BLaER1 (cell line): Measurements from ENCODE around the gene DCPS.
A peak's percentile ranks its signal among the peaks of the same experiment; 100 is the strongest.

Source experiments
- H3K27ac ChIP-seq: shearing (Covaris generic); formaldehyde crosslinking; 2 replicates; pipeline ENCODE4 v1.8.1; 2022
- H3K27me3 ChIP-seq: shearing (Covaris generic); formaldehyde crosslinking; 2 replicates; pipeline ENCODE4 v1.8.1; 2022
- H3K36me3 ChIP-seq: shearing (Covaris generic); formaldehyde crosslinking; 2 replicates; pipeline ENCODE4 v1.8.1; 2022
- H3K4me1 ChIP-seq: shearing (Covaris generic); formaldehyde crosslinking; 2 replicates; pipeline ENCODE4 v1.8.1; 2022
- H3K4me2 ChIP-seq: shearing (Covaris generic); formaldehyde crosslinking; 2 replicates; pipeline ENCODE4 v1.8.1; 2022
- H3K4me3 ChIP-seq: shearing (Covaris generic); formaldehyde crosslinking; 2 replicates; pipeline ENCODE4 v1.8.1; 2022
- H3K9ac ChIP-seq: shearing (Covaris generic); formaldehyde crosslinking; 2 replicates; pipeline ENCODE4 v1.8.1; 2022
- H3K9me3 ChIP-seq: shearing (Covaris generic); formaldehyde crosslinking; 2 replicates; pipeline ENCODE4 v1.8.1; 2022
- H4K20me1 ChIP-seq: shearing (Covaris generic); formaldehyde crosslinking; 2 replicates; pipeline ENCODE4 v1.8.1; 2022
- Cebpa-rat ChIP-seq: shearing (Covaris generic); IDR thresholded peaks from 2 replicates; pipeline ENCODE4 v1.8.1; 2022

The DCPS gene

GRCh38 chr11:126348806-126349582, 45.1 kb downstream of the DCPS start:
- Histone ChIP-seq H3K9ac (peak overlapping the region; percentile 58), H3K27me3 (no peaks in the 10 kb centered on the region), H3K36me3 (peaks cover 52% of the 10 kb centered on the region), H3K4me1 (peaks cover 87% of the 10 kb centered on the region), H3K4me2 (peak overlapping the region; percentile 81), H3K27ac (peak overlapping the region; percentile 67; the same call in 1 of the 2 replicates), H3K9me3 (no peaks in the 10 kb centered on the region), H3K4me3 (no peak overlapping the region), H4K20me1 (peaks cover 41% of the 10 kb centered on the region)
- TF ChIP-seq Cebpa-rat: no peak

- no peak for TF ChIP-seq Cebpa-rat
- Histone ChIP-seq H3K4me1 (peaks cover 83% of the 10 kb centered on the region), H4K20me1 (peaks cover 41% of the 10 kb centered on the region), H3K4me2 (peak overlapping the region; percentile 93), H3K36me3 (peaks cover 34% of the 10 kb centered on the region), H3K27me3 (no peaks in the 10 kb centered on the region), H3K27ac (peak overlapping the region; percentile 45; the same call in 1 of the 2 replicates), H3K9ac (no peak overlapping the region), H3K4me3 (no peak overlapping the region), H3K9me3 (no peaks in the 10 kb centered on the region)
Measured at GRCh38 chr11:126350836-126351235, 47.0 kb downstream of the DCPS start.

GRCh38 chr11:126352163-126352562, 48.3 kb downstream of the DCPS start:
- H3K4me3 ChIP-seq: no peak overlapping the region
- H3K27ac ChIP-seq: peak overlapping the region; percentile 45
- peaks cover 82% of the 10 kb centered on the region for H3K4me1 ChIP-seq
- H3K9ac ChIP-seq: no peak overlapping the region
- no peaks in the 10 kb centered on the region for H3K9me3 ChIP-seq
- H3K27me3 ChIP-seq: no peaks in the 10 kb centered on the region
- H4K20me1 ChIP-seq: peaks cover 30% of the 10 kb centered on the region; the same call in 1 of the 2 replicates
- no peak for TF ChIP-seq Cebpa-rat
- H3K36me3 ChIP-seq: peaks cover 34% of the 10 kb centered on the region
- H3K4me2 ChIP-seq: peak overlapping the region; percentile 93

- H4K20me1 ChIP-seq: peaks cover 20% of the 10 kb centered on the region; the same call in 1 of the 2 replicates
- peak overlapping the region; percentile 93 for H3K4me2 ChIP-seq
- peak overlapping the region; percentile 47 for H3K27ac ChIP-seq
- no peaks in the 10 kb centered on the region for H3K9me3 ChIP-seq
- peaks cover 82% of the 10 kb centered on the region for H3K4me1 ChIP-seq
- TF ChIP-seq Cebpa-rat: no peak
- peak overlapping the region; percentile 44; the same call in 1 of the 2 replicates for H3K9ac ChIP-seq
- no peak overlapping the region for H3K4me3 ChIP-seq
- no peaks in the 10 kb centered on the region for H3K27me3 ChIP-seq
- H3K36me3 ChIP-seq: peaks cover 27% of the 10 kb centered on the region
Measured at GRCh38 chr11:126352934-126353801, 49.3 kb downstream of the DCPS start.

- Histone ChIP-seq H3K4me1 (peaks cover 76% of the 10 kb centered on the region), H4K20me1 (peaks cover 12% of the 10 kb centered on the region; the same call in 1 of the 2 replicates), H3K27ac (peak overlapping the region; percentile 94), H3K9me3 (no peaks in the 10 kb centered on the region), H3K9ac (peak overlapping the region; percentile 92), H3K36me3 (peaks cover 22% of the 10 kb centered on the region), H3K4me2 (peak overlapping the region; percentile 93), H3K4me3 (peak overlapping the region; percentile 85), H3K27me3 (no peaks in the 10 kb centered on the region)
- TF ChIP-seq Cebpa-rat: no peak
Measured at GRCh38 chr11:126354631-126355323, 50.9 kb downstream of the DCPS start.

GRCh38 chr11:126355324-126355925, 51.6 kb downstream of the DCPS start, which contains the start of gene ST3GAL4:
TSS of gene ST3GAL4 (plus strand) at chr11:126355686. CDS start at chr11:126406156, 50,470 bp downstream.
- TF ChIP-seq Cebpa-rat: no peak
- Histone ChIP-seq H3K9ac (peak within 1 kb of the TSS; percentile 92), H3K27me3 (no peaks in the 10 kb centered on the region), H3K4me1 (peaks cover 79% of the 10 kb centered on the region), H3K9me3 (no peaks in the 10 kb centered on the region), H3K4me2 (peak within 1 kb of the TSS; percentile 97), H3K4me3 (peak within 1 kb of the TSS; percentile 85), H3K36me3 (peaks cover 20% of the 10 kb centered on the region), H3K27ac (peak within 1 kb of the TSS; percentile 94), H4K20me1 (peaks cover 16% of the 10 kb centered on the region; the same call in 1 of the 2 replicates)

- TF ChIP-seq Cebpa-rat: no peak
- Histone ChIP-seq H3K27me3 (no peaks in the 10 kb centered on the region), H3K9ac (peak overlapping the region; percentile 92), H3K36me3 (peaks cover 12% of the 10 kb centered on the region; the same call in 1 of the 2 replicates), H3K4me3 (peak overlapping the region; percentile 85), H3K4me2 (peak overlapping the region; percentile 97), H4K20me1 (peaks cover 16% of the 10 kb centered on the region; the same call in 1 of the 2 replicates), H3K27ac (peak overlapping the region; percentile 94), H3K9me3 (no peaks in the 10 kb centered on the region), H3K4me1 (peaks cover 71% of the 10 kb centered on the region)
Measured at GRCh38 chr11:126355926-126356897, 52.4 kb downstream of the DCPS start.
